HG03439 (cell line): Measurements from ENCODE around the gene PTH2R.
"Not testable (repeated sequence)": the region's sequence is repeated elsewhere in the genome, so short reads cannot be mapped to it uniquely, and the experiment has no call there.

Source experiments
- ATAC-seq: cut with Tn5 transposase; IDR thresholded peaks from one replicate; pipeline ENCODE4 v1.9.1; 2021; ENCODE audit warnings: mild to moderate bottlenecking, moderate library complexity; ENCODE audit not compliant: unreplicated experiment

Gene PTH2R

DNA sequence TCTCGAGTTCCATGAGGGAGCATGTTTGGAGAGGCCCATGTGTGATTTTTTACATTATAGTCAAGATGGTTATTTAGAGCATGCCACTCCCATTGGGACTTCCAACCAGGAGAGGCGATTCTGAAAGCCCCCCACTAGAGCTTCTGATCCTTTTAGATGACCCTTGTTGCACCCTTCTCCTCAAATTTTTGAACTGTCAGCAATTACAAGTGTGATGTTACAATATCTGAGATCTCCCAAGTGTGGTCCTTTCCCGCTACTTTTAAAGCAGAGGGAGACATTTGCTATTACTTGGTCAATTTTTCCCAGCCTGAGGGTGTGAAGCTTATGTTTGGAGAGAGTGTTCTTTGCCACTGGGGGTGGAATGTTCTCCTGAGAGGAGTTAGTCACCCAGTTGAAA is 16.7 kb upstream of the PTH2R start:
- no peak for ATAC-seq

DNA sequence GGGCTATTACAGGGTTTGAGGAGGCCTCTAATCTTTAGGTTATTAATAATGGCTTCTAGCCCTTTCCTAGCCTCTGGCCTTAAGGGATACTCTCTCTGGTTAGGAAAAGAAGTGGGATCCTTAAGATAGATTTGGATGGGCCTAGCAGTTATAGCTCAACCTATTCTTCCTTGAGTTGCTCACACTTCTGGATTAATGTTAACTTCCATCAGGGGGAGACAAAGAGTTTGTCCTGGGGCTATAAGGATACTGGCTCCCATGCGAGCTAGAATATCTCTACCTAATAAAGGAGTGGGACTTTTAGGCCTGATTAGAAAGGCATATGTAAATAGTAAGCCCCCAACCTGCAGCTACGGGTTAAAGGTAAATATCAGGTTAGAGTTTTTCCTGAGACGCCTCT is 14.3 kb upstream of the PTH2R start:
- no peak for ATAC-seq

DNA sequence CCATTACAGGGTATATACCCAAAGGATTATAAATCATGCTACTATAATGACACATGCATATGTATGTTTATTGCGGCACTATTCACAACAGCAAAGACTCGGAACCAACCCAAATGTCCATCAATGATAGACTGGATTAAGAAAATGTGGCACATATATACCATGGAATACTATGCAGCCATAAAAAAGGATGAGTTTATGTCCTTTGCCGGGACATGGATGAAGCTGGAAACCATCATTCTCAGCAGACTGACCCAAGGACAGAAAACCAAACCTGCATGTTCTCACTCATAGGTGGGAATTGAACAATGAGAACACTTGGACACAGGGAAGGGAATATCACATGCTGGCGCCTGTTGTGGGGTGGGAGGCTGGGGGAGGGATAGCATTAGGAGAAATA is 9.8 kb upstream of the PTH2R start:
- not testable (repeated sequence) for ATAC-seq

DNA sequence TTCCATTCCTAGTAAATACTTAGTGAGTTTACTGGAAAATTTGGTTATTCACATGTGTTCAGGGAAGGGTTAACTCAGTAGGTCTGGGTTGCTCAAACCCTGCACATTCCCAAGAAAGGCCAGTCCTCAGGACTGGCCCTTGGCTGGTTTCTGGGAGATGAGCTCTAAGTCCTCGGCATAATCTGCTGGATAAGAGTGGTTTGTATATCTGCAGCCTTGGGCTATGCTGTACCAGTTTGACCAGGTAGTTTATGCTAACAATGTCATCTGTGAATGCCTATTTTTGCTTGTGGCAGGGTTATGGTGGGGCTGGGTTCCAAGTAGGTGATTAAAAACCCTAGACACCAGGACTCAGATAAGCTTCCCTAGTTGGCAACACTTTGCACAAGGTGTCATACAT is 7.4 kb upstream of the PTH2R start:
- no peak for ATAC-seq

DNA sequence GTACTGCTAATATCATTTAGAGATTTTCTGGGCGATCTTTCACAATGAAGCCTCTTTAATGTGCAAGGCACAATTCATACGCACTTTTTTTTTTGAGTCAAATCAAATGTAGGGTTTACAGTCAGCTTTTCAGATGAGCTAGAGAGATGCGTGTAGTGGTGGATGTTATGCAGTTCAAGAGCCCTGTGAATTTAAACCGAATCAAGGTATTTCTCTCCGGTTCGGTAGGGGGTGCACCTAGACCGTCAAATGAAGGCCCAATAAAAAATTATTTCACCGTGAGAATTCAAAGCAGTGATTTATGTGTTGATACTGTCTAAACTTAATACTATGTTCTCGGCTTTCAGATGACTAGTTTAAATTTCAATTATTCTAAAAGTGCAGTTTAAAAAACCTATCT is 1.1 kb downstream of the PTH2R start:
- ATAC-seq = no peak

- no peak for ATAC-seq
These were observed 7.3 kb downstream of the PTH2R start for GRCh38 chr2:208413931-208414330.

- ATAC-seq = peak; percentile 65
These were observed 8.7 kb downstream of the PTH2R start for GRCh38 chr2:208415255-208415654.

DNA sequence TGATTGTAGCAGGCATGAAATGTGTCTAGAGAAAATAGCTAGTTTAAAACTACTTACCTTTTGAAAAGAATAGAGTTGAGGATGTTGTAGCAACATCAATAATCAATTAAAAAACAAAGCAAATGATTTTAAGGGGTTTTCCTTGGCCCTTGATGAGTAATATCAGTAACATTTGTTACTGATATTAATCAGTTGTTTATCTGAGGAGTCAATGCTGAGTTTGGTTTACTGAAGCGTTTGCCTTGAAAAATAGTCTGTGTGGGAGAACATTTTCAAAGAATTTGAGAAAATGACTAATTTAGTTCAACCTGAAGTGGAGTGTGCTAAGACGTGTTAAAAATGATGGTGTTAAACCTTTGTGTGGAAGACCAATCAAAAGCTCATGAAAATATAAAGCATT is 9.3 kb downstream of the PTH2R start:
- ATAC-seq = peak; percentile 92

GRCh38 chr2:208426412-208427045 is 19.9 kb downstream of the PTH2R start:
- ATAC-seq = no peak

DNA sequence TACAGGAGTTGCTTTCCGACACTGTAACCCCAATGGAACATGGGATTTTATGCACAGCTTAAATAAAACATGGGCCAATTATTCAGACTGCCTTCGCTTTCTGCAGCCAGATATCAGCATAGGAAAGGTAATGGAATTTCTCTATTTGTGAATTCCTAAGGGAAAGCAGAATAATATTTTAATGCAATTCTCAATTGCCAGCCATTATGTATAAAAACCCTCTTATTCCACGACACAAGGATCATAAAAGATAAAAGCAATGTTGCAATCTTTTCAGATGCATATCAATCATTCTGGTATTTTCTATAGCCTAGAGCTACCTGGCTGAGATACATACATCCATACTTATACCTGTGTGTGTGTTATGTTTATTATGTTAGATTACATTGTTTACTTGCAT is 31.2 kb downstream of the PTH2R start:
- ATAC-seq = no peak

DNA sequence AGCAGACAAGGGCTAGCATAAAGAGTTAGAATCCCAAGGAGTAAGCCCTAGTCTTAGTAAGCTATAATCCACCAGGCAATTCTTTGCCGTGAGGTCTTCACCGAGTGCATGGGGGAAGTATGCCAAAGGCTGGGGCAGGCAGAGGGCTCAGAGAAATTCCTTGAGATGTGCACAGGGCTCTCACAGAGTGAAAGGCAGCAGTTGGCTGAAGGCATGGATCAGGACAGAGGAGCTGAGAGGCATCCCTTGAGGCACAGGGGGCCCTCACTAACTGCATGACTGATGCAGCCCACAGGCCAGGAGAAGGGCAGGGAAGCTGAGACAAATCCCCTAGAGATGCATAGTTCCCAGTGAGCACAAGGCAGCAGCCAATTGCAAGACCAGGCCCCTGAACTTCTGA is 34.1 kb downstream of the PTH2R start:
- ATAC-seq = no peak

- no peak for ATAC-seq
These were observed 35.4 kb downstream of the PTH2R start for GRCh38 chr2:208441951-208442350.

DNA sequence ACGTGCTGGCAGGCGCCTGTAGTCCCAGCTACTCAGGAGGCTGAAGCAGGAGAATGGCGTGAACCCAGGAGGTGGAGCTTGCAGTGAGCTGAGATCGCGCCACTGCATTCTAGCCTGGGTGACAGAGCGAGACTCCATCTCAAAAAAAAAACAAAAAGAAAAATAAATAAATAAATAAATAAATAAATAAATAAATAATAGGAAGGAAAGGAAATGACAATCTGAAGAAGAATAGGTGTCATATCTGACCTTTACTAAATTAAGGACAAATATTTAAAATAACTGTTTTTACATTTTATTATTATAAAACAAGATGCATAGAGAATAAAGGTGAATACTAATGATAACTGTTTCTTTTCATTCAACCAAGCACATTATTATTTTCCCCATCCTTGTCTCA is 40.9 kb downstream of the PTH2R start:
- ATAC-seq = not testable (repeated sequence)

GRCh38 chr2:208451061-208451460 is 44.5 kb downstream of the PTH2R start:
- ATAC-seq = no peak

GRCh38 chr2:208454861-208455260 is 48.3 kb downstream of the PTH2R start:
- ATAC-seq = no peak

DNA sequence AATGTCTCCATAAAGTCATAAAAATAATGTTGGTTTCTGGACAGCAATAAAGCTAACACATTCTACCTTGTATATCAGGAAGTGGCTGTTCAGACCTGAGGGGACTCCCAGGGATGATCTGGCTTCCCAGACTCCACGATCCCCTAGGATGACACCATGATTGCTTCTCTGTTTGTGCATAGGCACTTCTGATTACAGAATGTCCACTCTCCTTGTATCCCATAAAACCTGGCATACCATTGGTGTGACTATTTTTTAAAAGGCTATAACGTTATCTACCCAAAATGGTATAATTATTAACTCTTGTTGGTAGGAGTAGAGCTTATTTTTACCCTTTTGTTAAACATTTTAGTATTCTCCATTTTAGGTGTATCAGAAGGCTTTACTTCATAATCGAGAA is 57.1 kb downstream of the PTH2R start:
- no peak for ATAC-seq

DNA sequence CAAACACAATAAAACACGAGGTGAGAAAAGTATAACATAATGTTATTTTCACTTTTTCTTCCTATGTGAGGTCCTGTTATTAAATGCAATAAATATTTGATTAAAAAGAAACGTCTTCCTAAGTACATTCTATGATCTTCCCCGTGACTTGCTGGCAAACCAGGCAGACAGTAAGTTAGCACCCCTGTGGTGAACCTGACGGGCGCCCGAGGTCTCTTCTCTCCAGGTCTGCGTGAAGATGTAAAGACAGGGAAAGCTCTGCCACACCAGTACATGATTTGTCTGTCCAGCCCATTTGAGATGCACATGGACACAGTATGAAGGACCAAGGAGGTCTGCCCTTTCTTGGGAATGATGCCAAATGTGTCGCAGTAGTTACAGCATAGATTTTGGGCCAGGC is 57.6 kb downstream of the PTH2R start:
- no peak for ATAC-seq

GRCh38 chr2:208466151-208466919 is 59.7 kb downstream of the PTH2R start:
- ATAC-seq = peak; percentile 83

- no peak for ATAC-seq
These were observed 60.3 kb downstream of the PTH2R start for GRCh38 chr2:208466920-208467298.

GRCh38 chr2:208467564-208467963 is 61.0 kb downstream of the PTH2R start:
- ATAC-seq = no peak

GRCh38 chr2:208477741-208478140 is 71.1 kb downstream of the PTH2R start:
- ATAC-seq = no peak

GRCh38 chr2:208479342-208479741 is 72.8 kb downstream of the PTH2R start:
- ATAC-seq = no peak

- ATAC-seq = not testable (repeated sequence)
These were observed 75.4 kb downstream of the PTH2R start for GRCh38 chr2:208481945-208482344.
